MM.1S (cell line): ENCODE measurements around the gene ZNF275.

Experiments used
- DNase-seq: peaks from one replicate; pipeline ENCODE4 v3.0.0-alpha.2; 2015
- H2AFZ ChIP-seq: fragments of 300-600 bp; sonication (generic); 2 replicates; pipeline ENCODE4 v1.6.0; 2016; ENCODE audit warnings: antibody characterized with exemption, low read length
- H3F3A ChIP-seq: fragments of 300-600 bp; sonication (generic); 2 replicates; pipeline ENCODE4 v1.6.1; 2016; ENCODE audit warnings: mild to moderate bottlenecking, antibody characterized with exemption, low read length, moderate library complexity, mixed read lengths; ENCODE audit not compliant: insufficient read depth
- H3K27ac ChIP-seq: fragments of 300-600 bp; sonication (generic); 2 replicates; pipeline ENCODE4 v1.5.1; 2016; ENCODE audit warnings: mild to moderate bottlenecking, low read length
- H3K27me3 ChIP-seq: fragments of 300-600 bp; sonication (generic); replicated peaks from 2 replicates; pipeline ENCODE4 v1.6.0; 2016; ENCODE audit warnings: low read length; ENCODE audit not compliant: insufficient read depth
- H3K36me3 ChIP-seq: fragments of 300-600 bp; sonication (generic); replicated peaks from 2 replicates; pipeline ENCODE4 v1.6.1; 2016; ENCODE audit warnings: mild to moderate bottlenecking, low read length, mixed read lengths; ENCODE audit not compliant: insufficient read depth
- H3K4me1 ChIP-seq: fragments of 300-600 bp; sonication (generic); 2 replicates; pipeline ENCODE4 v1.6.1; 2016; ENCODE audit warnings: low read length, mixed read lengths
- H3K4me2 ChIP-seq: fragments of 300-600 bp; sonication (generic); 2 replicates; pipeline ENCODE4 v1.6.0; 2016; ENCODE audit warnings: low read depth, low read length
- H3K4me3 ChIP-seq: fragments of 300-600 bp; sonication (generic); 2 replicates; pipeline ENCODE4 v1.5.1; 2016; ENCODE audit warnings: low read length, mixed read lengths
- H3K79me2 ChIP-seq: fragments of 300-600 bp; sonication (generic); 2 replicates; pipeline ENCODE4 v1.6.1; 2016; ENCODE audit warnings: mixed run types, low read length, mixed read lengths
- H3K9ac ChIP-seq: fragments of 300-600 bp; sonication (generic); 2 replicates; pipeline ENCODE4 v1.6.1; 2016; ENCODE audit warnings: low read length, mixed read lengths
- H3K9me2 ChIP-seq: fragments of 300-600 bp; sonication (generic); replicated peaks from 2 replicates; pipeline ENCODE4 v1.6.1; 2016; ENCODE audit warnings: mild to moderate bottlenecking, low read length, mixed read lengths; ENCODE audit not compliant: insufficient read depth
- H3K9me3 ChIP-seq: fragments of 300-600 bp; sonication (generic); replicated peaks from 2 replicates; pipeline ENCODE4 v1.6.1; 2016; ENCODE audit warnings: mild to moderate bottlenecking, low read length, mixed read lengths; ENCODE audit not compliant: insufficient read depth
- H4K20me1 ChIP-seq: fragments of 300-600 bp; sonication (generic); 2 replicates; pipeline ENCODE4 v1.6.1; 2016; ENCODE audit warnings: mild to moderate bottlenecking, low read length, moderate library complexity, mixed read lengths; ENCODE audit not compliant: insufficient read depth
- CTCF ChIP-seq: fragments of 300-600 bp; sonication (generic); IDR thresholded peaks from 2 replicates; pipeline ENCODE4 v1.5.1; 2016; ENCODE audit warnings: antibody characterized with exemption, low read length, mixed read lengths
- EZH2 ChIP-seq: fragments of 300-600 bp; sonication (generic); optimal IDR thresholded peaks from 2 replicates; pipeline ENCODE3; 2017; ENCODE audit warnings: low read depth, mild to moderate bottlenecking, antibody characterized with exemption, low read length, mixed read lengths
- EZH2phosphoT487 ChIP-seq: fragments of 300-600 bp; sonication (generic); IDR thresholded peaks from 2 replicates; pipeline ENCODE4 v1.6.1; 2018; ENCODE audit warnings: antibody characterized with exemption, low read length

The ZNF275 gene

GRCh38 chrX:153336988-153337387, 3.0 kb downstream of the ZNF275 start:
- peaks cover 74% of the 10 kb centered on the region for H3K79me2 ChIP-seq
- peak overlapping the region; percentile 47; the same call in 1 of the 2 replicates for H3K4me3 ChIP-seq
- peak overlapping the region; percentile 79; the same call in 1 of the 2 replicates for H3K4me2 ChIP-seq
- H3K36me3 ChIP-seq: peaks cover 15% of the 10 kb centered on the region; the same call in 1 of the 2 replicates
- no peak overlapping the region for H2AFZ ChIP-seq
- H3K9me2 ChIP-seq: no peaks in the 10 kb centered on the region
- peaks cover 25% of the 10 kb centered on the region for H3K4me1 ChIP-seq
- TF ChIP-seq CTCF (no peak), EZH2 (no peak), EZH2phosphoT487 (no peak)
- H4K20me1 ChIP-seq: no peaks in the 10 kb centered on the region
- no peak overlapping the region for H3K9ac ChIP-seq
- DNase-seq: no peak
- H3K27me3 ChIP-seq: no peaks in the 10 kb centered on the region
- H3K27ac ChIP-seq: peak overlapping the region; percentile 83; the same call in 1 of the 2 replicates
- no peaks in the 10 kb centered on the region for H3K9me3 ChIP-seq
- H3F3A ChIP-seq: peaks cover 15% of the 10 kb centered on the region

GRCh38 chrX:153338836-153339235, 4.9 kb downstream of the ZNF275 start:
- peaks cover 15% of the 10 kb centered on the region for H3F3A ChIP-seq
- no peak overlapping the region for H3K4me3 ChIP-seq
- H2AFZ ChIP-seq: no peak overlapping the region
- no peak overlapping the region for H3K9ac ChIP-seq
- TF ChIP-seq EZH2phosphoT487 (no peak), EZH2 (no peak), CTCF (no peak)
- peaks cover 25% of the 10 kb centered on the region for H3K4me1 ChIP-seq
- no peak overlapping the region for H3K4me2 ChIP-seq
- H3K27me3 ChIP-seq: no peaks in the 10 kb centered on the region
- H3K27ac ChIP-seq: no peak overlapping the region
- no peaks in the 10 kb centered on the region for H3K9me2 ChIP-seq
- no peaks in the 10 kb centered on the region; the same call in 1 of the 2 replicates for H4K20me1 ChIP-seq
- peaks cover 15% of the 10 kb centered on the region; the same call in 1 of the 2 replicates for H3K36me3 ChIP-seq
- peaks cover 93% of the 10 kb centered on the region for H3K79me2 ChIP-seq
- DNase-seq: no peak
- no peaks in the 10 kb centered on the region for H3K9me3 ChIP-seq

- no peak for DNase-seq
Observed at GRCh38 chrX:153339662-153340061, 5.7 kb downstream of the ZNF275 start.

More at GRCh38 chrX:153339662-153340061, 5.7 kb downstream of the ZNF275 start:
- Histone ChIP-seq H3K27me3 (no peaks in the 10 kb centered on the region), H3F3A (peaks cover 15% of the 10 kb centered on the region), H3K79me2 (peaks cover 95% of the 10 kb centered on the region), H3K4me3 (no peak overlapping the region), H3K4me1 (peaks cover 25% of the 10 kb centered on the region), H3K4me2 (no peak overlapping the region), H3K9ac (no peak overlapping the region), H3K36me3 (peaks cover 15% of the 10 kb centered on the region; the same call in 1 of the 2 replicates), H3K9me2 (no peaks in the 10 kb centered on the region), H2AFZ (no peak overlapping the region), H3K27ac (no peak overlapping the region), H4K20me1 (no peaks in the 10 kb centered on the region; the same call in 1 of the 2 replicates), H3K9me3 (no peaks in the 10 kb centered on the region)
- TF ChIP-seq CTCF (no peak), EZH2phosphoT487 (no peak), EZH2 (no peak)
